NCI-H2196 (cell line): Measurements from ENCODE around the gene OPA1.

Experiments used
- DNase-seq: peaks from one replicate; lab custom pipeline; 2025; ENCODE audit not compliant: unreplicated experiment; lab: John Stamatoyannopoulos, UW

Gene OPA1, protein sequence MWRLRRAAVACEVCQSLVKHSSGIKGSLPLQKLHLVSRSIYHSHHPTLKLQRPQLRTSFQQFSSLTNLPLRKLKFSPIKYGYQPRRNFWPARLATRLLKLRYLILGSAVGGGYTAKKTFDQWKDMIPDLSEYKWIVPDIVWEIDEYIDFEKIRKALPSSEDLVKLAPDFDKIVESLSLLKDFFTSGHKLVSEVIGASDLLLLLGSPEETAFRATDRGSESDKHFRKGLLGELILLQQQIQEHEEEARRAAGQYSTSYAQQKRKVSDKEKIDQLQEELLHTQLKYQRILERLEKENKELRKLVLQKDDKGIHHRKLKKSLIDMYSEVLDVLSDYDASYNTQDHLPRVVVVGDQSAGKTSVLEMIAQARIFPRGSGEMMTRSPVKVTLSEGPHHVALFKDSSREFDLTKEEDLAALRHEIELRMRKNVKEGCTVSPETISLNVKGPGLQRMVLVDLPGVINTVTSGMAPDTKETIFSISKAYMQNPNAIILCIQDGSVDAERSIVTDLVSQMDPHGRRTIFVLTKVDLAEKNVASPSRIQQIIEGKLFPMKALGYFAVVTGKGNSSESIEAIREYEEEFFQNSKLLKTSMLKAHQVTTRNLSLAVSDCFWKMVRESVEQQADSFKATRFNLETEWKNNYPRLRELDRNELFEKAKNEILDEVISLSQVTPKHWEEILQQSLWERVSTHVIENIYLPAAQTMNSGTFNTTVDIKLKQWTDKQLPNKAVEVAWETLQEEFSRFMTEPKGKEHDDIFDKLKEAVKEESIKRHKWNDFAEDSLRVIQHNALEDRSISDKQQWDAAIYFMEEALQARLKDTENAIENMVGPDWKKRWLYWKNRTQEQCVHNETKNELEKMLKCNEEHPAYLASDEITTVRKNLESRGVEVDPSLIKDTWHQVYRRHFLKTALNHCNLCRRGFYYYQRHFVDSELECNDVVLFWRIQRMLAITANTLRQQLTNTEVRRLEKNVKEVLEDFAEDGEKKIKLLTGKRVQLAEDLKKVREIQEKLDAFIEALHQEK

DNA sequence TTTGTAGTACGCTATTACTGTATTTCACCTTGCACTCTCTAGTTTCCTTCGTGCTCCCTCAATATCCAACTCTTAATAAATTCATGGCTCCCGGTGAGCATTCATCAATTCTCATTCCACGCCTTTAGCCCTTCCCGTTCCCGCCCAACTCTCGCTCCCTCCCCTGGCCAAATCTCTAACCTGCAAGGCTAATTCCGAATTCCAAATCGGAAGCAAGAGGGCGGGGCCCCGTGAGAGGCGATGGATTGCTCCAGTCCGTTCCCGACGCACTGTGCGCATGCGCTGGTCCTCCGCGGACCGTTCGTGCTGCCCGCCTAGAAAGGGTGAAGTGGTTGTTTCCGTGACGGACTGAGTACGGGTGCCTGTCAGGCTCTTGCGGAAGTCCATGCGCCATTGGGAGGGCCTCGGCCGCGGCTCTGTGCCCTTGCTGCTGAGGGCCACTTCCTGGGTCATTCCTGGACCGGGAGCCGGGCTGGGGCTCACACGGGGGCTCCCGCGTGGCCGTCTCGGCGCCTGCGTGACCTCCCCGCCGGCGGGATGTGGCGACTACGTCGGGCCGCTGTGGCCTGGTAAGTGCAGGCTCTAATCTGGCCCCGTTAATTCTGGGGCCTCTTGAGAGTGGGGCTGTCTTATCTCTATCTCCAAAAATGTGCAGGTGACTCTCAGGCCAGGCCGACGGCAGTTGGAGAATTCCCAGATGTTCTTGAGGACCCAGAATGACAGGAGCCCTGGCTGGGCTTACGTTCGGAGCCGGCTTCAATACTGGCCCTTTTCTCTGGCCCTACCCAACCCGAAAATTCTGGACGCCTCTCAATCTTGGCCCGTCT lies at the start of gene OPA1:
Gene OPA1, plus strand, starts transcription at position 368 of the 827 bp plus-strand sequence. Its CDS starts 170 bp downstream, at position 538.
- peak; percentile 100 for DNase-seq

- no peak for DNase-seq
Measured at GRCh38 chr3:193544289-193544688, 48.7 kb upstream of the OPA1 start.

- no peak for DNase-seq
Measured at GRCh38 chr3:193545304-193545703, 47.7 kb upstream of the OPA1 start.

GRCh38 chr3:193546129-193546528 lies 46.9 kb upstream of the OPA1 start:
- no peak for DNase-seq

DNA sequence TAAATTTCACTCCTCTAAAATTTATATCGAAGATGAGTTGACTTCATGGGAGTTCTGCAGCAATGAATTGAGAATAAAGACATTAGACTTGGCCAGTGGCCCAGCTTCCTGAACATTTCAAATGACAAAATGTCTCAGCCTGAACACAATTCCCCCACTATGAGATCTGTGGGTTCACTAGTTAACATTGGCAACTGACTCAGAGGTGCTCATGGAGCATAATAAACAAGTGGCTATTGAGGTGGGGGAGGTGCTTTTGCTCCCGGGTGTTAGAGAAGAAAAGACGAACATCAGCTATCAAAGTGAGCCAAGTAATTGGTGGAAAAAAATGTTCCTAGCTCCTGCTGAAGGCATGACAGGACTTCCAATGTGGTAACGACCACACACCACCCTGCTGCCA lies 44.6 kb upstream of the OPA1 start:
- DNase-seq = no peak

- DNase-seq = peak; percentile 47
Measured at GRCh38 chr3:193552923-193553322, 40.1 kb upstream of the OPA1 start.

GRCh38 chr3:193553586-193553985 lies 39.4 kb upstream of the OPA1 start:
- peak; percentile 42 for DNase-seq

- no peak for DNase-seq
Measured at GRCh38 chr3:193554811-193555210, 38.2 kb upstream of the OPA1 start, which contains the start of gene ATP13A4. Gene ATP13A4 (minus strand): TSS chr3:193554895. CDS start chr3:193554799, 96 bp downstream.

GRCh38 chr3:193556841-193557240 lies 36.2 kb upstream of the OPA1 start:
- peak; percentile 89 for DNase-seq

- no peak for DNase-seq
Measured at GRCh38 chr3:193559100-193559499, 33.9 kb upstream of the OPA1 start.

- DNase-seq = no peak
Measured at GRCh38 chr3:193560091-193560490, 32.9 kb upstream of the OPA1 start.

GRCh38 chr3:193560870-193561269 lies 32.1 kb upstream of the OPA1 start:
- peak; percentile 70 for DNase-seq

GRCh38 chr3:193563426-193563825 lies 29.6 kb upstream of the OPA1 start:
- DNase-seq = no peak

DNA sequence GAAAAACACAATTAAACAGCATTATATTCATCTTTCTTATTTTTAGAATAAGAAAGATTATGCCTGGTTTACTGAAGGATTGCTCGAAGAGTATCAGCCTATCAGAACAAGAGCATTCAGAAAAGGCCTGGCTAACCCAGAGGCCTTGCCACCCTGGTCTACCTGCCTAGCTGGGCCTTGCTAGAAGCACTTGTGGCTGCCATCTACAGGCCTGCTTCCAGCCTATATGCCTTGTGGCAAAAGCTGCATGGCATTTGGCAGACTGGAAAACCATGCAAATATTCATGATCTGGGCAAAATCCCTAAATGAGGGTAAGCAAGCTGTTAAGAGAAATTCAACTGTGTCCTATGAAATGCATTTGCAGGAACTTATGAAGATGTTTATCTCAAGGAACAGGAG lies 29.0 kb upstream of the OPA1 start:
- peak; percentile 66 for DNase-seq

- no peak for DNase-seq
Measured at GRCh38 chr3:193569119-193569518, 23.9 kb upstream of the OPA1 start.

- DNase-seq = peak; percentile 92
Measured at GRCh38 chr3:193572426-193572908, 20.5 kb upstream of the OPA1 start.

- no peak for DNase-seq
Measured at GRCh38 chr3:193573403-193574191, 19.4 kb upstream of the OPA1 start.

DNA sequence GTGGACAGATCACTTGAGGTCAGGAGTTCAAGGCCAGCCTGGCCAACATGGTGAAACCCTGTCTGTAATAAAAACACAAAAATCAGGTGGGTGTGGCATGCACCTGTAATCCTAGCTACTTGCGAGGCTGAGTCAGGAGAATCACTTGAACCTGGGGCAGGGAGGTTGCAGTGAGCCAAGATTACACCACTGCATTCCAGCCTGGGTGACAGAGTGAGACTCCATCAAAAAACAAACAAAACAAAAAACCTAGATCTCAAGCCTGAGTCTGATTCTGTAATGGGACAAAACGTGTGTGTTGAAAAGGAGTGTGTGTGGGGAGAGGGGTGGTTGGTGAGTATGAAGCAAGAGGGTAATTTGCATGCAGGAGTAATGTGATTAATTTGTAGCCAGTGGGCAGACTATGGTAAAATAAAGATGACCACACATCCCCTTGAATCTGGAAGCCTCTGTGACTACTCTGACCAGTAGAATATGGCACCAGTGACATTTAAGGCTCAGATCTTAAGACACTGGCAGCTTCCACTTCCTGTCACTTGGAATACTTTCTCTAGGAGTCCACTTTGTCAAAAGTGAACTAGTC lies 18.4 kb upstream of the OPA1 start:
- no peak for DNase-seq

- DNase-seq = no peak
Measured at GRCh38 chr3:193585530-193585929, 7.5 kb upstream of the OPA1 start.
